Measurements from ENCODE around the gene NLRC3. TPM values are rescaled to one million over a fixed set of nuclear protein-coding genes. Genes with fewer than 3 reads are reported as not detected.

The NLRC3 gene
- total RNA-seq, 4 donors from 2014 or later, result under 0.01 to 1.5 (median 0.68) TPM

DNA sequence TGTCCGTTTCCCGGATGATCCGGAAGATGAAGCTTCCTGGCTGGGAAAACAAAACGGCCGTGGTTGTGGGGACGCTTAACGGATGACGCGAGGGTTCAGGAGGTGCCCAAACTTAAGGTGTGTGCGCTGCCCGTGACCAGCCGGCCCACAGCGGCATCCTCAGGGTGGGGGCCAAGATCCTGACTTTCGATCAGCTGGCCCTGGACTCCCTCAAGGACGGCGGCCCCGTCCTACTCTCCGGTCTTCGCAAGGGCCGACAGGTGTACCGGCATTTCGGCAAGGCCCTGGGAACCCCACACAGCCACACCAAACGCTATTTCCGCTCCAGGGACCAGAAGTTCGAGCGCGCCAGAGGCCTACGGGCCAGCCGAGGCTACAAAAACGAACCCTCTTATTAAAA, 80.8 kb downstream of the NLRC3 start:
- H3K4me1 ChIP-seq, result peaks cover 0 to 3% of the 10 kb centered on the region in 2 donors
- H3K4me3 ChIP-seq, result no peak overlapping the region
- TF ChIP-seq POLR2A (IDR thresholded peaks at IDR 0.05), result no peak
- TF ChIP-seq, protein P1, sequence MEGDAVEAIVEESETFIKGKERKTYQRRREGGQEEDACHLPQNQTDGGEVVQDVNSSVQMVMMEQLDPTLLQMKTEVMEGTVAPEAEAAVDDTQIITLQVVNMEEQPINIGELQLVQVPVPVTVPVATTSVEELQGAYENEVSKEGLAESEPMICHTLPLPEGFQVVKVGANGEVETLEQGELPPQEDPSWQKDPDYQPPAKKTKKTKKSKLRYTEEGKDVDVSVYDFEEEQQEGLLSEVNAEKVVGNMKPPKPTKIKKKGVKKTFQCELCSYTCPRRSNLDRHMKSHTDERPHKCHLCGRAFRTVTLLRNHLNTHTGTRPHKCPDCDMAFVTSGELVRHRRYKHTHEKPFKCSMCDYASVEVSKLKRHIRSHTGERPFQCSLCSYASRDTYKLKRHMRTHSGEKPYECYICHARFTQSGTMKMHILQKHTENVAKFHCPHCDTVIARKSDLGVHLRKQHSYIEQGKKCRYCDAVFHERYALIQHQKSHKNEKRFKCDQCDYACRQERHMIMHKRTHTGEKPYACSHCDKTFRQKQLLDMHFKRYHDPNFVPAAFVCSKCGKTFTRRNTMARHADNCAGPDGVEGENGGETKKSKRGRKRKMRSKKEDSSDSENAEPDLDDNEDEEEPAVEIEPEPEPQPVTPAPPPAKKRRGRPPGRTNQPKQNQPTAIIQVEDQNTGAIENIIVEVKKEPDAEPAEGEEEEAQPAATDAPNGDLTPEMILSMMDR (IDR thresholded peaks at IDR 0.05), result no peak
- H3K27me3 ChIP-seq, result no peaks in the 10 kb centered on the region
- no peak overlapping the region for H3K27ac ChIP-seq
- intact Hi-C loops (cut with DNase I; ENCODE audit: low total_unique reads), result no loop called here
- DNase-seq, result no peak
- H3K9me3 ChIP-seq, result no peaks in the 10 kb centered on the region
- H3K36me3 ChIP-seq, result no peaks in the 10 kb centered on the region

DNA sequence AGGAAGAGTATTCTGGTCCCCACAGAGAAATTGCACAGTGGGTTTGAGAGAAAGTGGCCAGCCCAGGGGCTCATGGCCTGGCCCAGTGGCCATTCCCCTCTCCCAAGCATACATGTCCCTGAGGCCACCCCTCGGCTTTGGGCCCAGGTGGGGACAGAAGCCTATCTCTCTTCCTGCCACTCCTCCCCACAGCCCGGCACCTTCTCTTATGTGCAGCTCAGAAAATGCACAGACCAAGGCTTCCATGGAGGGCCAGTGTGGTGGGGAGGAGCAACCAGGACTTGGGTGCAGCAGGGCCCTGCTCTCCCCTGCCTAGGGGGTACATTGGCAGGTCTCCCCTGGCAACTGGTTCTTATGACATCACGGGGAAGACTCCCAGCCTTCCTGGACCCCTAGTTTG, 82.0 kb downstream of the NLRC3 start, which contains the start of gene C16orf90:
Gene C16orf90 (minus strand): TSS at position 314 of the 400 bp plus-strand sequence. CDS start 68 bp downstream, at position 246.
- TF ChIP-seq POLR2A (IDR thresholded peaks at IDR 0.05), result no peak
- TF ChIP-seq, protein P1 (IDR thresholded peaks at IDR 0.05), result no peak
- intact Hi-C loops (cut with DNase I; ENCODE audit: low total_unique reads), result no loop called here
- Histone ChIP-seq H3K4me3 (no peak within 1 kb of the TSS), H3K27ac (no peak within 1 kb of the TSS), H3K36me3 (no peaks in the 10 kb centered on the region), H3K4me1 (no peaks in the 10 kb centered on the region), H3K9me3 (no peaks in the 10 kb centered on the region), H3K27me3 (no peaks in the 10 kb centered on the region)
- no peak for DNase-seq

DNA sequence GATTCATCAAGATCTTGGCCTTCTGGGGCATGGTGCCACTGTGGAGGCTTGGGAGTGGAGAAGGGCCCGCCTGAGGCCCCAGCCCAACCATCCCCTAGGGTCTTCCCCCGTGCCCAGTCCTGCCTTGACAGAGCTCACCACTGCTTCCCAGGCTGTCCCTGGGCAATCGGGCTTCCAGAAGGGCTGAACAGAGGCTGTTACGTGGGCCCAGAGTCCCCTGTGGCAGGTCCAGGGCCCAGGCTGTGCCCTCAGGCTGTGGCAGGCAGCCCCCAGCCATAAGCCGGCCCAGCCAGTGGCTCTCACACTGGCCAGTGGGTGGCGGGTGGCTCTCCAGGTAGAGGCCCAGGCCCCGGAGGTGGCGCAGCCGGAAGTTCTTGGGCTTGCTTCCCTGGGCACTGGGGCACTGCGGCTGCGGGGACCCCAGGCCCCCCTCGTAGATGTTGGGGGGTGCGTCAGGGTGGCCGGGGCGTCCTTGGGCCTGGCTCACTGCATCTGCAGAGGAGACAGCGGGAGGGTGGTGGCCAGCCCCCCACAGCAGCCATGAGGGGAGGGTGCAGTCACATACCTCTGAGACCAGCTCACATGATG, 82.7 kb downstream of the NLRC3 start:
- TF ChIP-seq, protein P1 (IDR thresholded peaks at IDR 0.05), result no peak
- no peak for TF ChIP-seq POLR2A (IDR thresholded peaks at IDR 0.05)
- Histone ChIP-seq H3K27me3 (no peaks in the 10 kb centered on the region), H3K36me3 (no peaks in the 10 kb centered on the region), H3K9me3 (no peaks in the 10 kb centered on the region), H3K4me3 (no peak overlapping the region), H3K27ac (no peak overlapping the region), H3K4me1 (no peaks in the 10 kb centered on the region)
- intact Hi-C loops (cut with DNase I; ENCODE audit: low total_unique reads), result no loop called here
- no peak for DNase-seq

DNA sequence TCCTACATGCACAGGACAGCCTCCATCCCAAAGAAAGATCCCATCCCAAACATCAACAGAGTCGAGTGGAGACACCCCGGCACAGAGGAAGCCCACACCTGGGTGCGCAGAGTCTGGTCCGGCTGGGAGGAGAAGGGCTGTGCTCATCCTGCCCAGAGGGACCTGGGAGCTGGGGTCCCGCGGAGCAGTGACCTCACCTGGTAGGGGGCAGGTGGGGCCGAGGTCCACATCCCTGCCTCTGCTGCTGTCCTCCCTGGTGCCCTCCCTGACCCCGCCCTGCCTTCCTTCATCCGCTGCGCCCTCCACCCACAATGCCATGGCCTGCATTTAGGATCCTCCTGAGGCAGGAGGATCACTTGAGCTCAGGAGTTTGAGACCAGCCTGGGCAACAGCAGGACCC, 84.8 kb downstream of the NLRC3 start:
- Histone ChIP-seq H3K4me1 (no peaks in the 10 kb centered on the region), H3K4me3 (no peak overlapping the region), H3K36me3 (no peaks in the 10 kb centered on the region), H3K27ac (no peak overlapping the region), H3K27me3 (no peaks in the 10 kb centered on the region), H3K9me3 (no peaks in the 10 kb centered on the region)
- intact Hi-C loops (cut with DNase I; ENCODE audit: low total_unique reads), result no loop called here
- no peak for DNase-seq
- TF ChIP-seq POLR2A (IDR thresholded peaks at IDR 0.05), result no peak
- TF ChIP-seq, protein P1 (IDR thresholded peaks at IDR 0.05), result no peak

DNA sequence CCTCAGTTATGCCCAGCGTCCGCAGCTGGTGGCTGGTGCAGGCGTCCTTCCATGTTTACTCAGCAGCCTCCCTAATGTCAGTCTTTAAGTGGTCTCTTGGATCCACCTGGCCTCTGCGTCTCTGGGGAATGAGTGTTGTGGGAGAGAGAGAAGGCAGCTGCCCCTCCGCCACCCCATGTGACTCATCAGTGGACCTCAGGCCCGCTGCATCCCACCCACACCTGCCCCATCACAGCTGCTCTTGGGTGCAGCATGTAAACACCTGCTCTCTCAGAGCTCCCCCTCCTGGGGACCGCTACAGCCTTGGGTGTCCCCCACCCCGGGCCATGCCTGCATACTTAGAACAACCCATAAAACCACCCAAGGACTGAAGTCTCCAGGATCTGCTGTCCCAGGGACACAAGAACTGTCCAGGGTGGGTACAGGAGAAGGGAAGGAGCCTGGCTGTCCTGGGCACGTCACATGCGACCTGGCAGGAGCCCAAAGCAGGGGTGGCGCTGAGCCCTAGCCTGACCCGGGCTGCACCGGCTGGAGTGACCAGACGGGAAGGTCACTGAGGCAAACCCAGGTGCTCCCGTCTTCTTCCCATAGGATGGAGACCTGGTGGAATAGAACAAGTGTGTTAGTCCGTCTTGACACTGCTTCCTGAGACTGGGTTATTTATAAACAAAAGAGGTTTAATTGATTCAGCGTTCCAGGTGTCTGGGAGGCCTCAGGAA, 86.1 kb downstream of the NLRC3 start:
- no peak overlapping the region for H3K27ac ChIP-seq
- no peaks in the 10 kb centered on the region for H3K4me1 ChIP-seq
- H3K4me3 ChIP-seq, result no peak overlapping the region
- no peak for TF ChIP-seq POLR2A (IDR thresholded peaks at IDR 0.05)
- TF ChIP-seq, protein P1 (IDR thresholded peaks at IDR 0.05), result no peak
- no peaks in the 10 kb centered on the region for H3K36me3 ChIP-seq
- intact Hi-C loops (cut with DNase I; ENCODE audit: low total_unique reads), result no loop called here
- H3K27me3 ChIP-seq, result no peaks in the 10 kb centered on the region
- no peaks in the 10 kb centered on the region for H3K9me3 ChIP-seq
- DNase-seq, result no peak

All from uterus (tissue), 4 donors.